ENCODE results near the gene PANK4.

Gene PANK4

DNA sequence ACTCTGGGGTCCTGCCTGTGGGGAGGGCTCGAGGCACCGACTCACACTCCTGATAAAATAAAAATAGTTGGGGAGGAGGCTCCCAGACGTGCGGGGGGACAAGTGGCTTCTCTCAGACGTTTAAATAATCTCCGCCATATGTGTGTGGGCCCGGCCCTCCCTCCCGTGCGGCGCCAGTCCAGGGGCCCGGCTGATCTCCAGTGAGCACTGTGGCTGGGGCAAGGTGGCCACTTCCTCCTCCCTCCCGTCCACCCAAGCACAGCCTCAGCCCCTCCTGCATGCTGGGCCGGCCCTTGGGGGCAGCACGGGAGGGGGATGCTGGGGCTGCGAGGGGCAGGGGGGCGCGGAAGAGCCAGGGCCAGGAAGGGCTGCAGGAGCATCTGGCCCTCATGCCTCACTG, 54.3 kb downstream of the PANK4 start:
- DNase-seq: no peak
- H3K9me3 Mint-ChIP-seq: no peaks in the 10 kb centered on the region
- H3K4me3 Mint-ChIP-seq: no peak overlapping the region
- H3K27me3 Mint-ChIP-seq: peaks cover 8% of the 10 kb centered on the region
- H3K36me3 Mint-ChIP-seq (ENCODE audit: low read depth): no peaks in the 10 kb centered on the region
- no peaks in the 10 kb centered on the region for H3K4me1 Mint-ChIP-seq (ENCODE audit: low read depth)
- H3K27ac Mint-ChIP-seq: no peak overlapping the region

DNA sequence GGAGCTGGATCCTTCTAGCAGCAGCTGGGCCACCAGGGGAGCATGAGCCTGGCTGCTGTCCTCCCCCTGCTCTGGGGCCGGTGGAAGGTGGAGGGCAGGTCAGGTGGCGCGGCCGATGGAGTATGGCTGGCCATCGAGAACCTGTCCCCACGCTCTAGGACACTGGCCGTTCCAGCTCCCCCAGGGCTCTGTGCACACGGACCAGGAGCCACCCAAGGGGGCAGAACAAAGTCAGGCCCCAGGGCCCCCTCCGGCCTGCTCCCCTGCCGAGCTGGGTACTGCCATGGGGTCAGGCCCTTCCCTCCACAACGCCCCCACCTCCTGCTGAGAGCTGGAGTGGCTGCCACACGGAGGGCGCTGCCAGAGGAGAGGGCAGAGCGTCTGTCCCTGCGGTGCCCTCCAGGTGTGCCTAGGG, 54.8 kb downstream of the PANK4 start:
- Mint-ChIP-seq H3K27me3 (peaks cover 9% of the 10 kb centered on the region), H3K36me3 (ENCODE audit: low read depth) (no peaks in the 10 kb centered on the region), H3K4me1 (ENCODE audit: low read depth) (peaks cover under 1% of the 10 kb centered on the region), H3K4me3 (no peak overlapping the region), H3K9me3 (no peaks in the 10 kb centered on the region), H3K27ac (no peak overlapping the region)
- DNase-seq: no peak

DNA sequence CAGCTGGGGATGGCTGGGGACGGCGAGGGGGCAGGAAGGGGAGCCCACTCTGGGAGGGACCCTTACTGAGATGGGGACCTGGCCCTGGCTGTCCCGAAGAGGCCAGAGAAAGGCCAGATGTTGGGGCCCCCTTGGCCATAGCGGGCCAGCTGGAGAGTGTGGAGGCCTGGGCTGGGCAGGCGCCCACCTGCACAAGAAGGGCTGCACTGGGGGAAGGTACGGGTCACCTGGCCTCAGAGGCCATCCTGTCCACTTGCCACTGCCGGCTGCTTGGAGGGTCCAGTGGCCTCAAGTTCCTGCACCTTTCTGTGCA, 55.3 kb downstream of the PANK4 start:
- H3K27ac Mint-ChIP-seq: no peak overlapping the region
- peaks cover 1% of the 10 kb centered on the region for H3K4me1 Mint-ChIP-seq (ENCODE audit: low read depth)
- DNase-seq: no peak
- peaks cover 11% of the 10 kb centered on the region for H3K27me3 Mint-ChIP-seq
- H3K36me3 Mint-ChIP-seq (ENCODE audit: low read depth): no peaks in the 10 kb centered on the region
- no peaks in the 10 kb centered on the region for H3K9me3 Mint-ChIP-seq
- H3K4me3 Mint-ChIP-seq: no peak overlapping the region

DNA sequence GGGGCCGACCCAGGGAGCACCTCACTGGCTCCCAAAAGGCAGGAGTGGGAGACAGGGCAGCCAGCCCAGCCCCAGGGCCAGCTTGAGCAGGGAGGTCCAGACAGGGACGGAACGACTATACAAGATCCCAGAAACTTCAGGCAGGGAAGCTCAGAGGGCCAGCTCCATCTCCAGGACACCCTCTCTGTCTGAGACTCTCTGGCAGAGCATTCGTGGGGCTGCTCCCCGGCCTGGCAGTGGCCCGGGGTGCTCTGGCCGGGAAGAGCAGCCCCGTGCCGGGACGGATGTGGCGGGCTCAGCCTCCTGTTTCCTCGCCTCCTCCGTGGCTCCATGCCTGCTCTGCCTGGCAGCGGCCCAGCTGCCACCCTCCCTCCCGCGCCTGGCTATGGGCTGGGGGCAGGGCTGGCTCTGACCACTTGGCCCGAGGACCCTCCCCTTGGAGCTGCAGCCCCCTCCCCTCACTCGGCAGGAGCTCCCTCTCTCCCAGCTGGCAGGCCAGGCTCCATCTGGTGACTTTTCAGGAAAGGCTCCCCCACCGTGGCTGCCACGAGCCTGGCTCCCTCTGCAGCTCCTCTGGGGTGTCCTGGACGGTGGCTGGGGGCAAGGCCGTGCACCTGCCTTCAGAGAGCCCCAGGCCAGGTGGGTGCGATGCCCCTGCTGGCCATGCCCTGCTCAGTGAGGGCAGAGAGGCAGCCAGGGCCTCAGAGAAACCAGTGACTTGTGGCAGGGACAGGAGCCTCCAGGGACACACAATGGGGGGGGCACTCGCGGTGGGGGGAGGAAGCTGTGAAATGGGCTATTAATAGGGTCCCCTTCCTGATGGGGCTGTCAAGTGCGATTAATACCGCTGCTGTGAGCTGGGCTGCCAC, 55.9 kb downstream of the PANK4 start:
- DNase-seq: no peak
- Mint-ChIP-seq H3K27ac (no peak overlapping the region), H3K9me3 (no peaks in the 10 kb centered on the region), H3K4me3 (no peak overlapping the region), H3K4me1 (ENCODE audit: low read depth) (peaks cover 1% of the 10 kb centered on the region), H3K27me3 (peaks cover 11% of the 10 kb centered on the region), H3K36me3 (ENCODE audit: low read depth) (no peaks in the 10 kb centered on the region)

DNA sequence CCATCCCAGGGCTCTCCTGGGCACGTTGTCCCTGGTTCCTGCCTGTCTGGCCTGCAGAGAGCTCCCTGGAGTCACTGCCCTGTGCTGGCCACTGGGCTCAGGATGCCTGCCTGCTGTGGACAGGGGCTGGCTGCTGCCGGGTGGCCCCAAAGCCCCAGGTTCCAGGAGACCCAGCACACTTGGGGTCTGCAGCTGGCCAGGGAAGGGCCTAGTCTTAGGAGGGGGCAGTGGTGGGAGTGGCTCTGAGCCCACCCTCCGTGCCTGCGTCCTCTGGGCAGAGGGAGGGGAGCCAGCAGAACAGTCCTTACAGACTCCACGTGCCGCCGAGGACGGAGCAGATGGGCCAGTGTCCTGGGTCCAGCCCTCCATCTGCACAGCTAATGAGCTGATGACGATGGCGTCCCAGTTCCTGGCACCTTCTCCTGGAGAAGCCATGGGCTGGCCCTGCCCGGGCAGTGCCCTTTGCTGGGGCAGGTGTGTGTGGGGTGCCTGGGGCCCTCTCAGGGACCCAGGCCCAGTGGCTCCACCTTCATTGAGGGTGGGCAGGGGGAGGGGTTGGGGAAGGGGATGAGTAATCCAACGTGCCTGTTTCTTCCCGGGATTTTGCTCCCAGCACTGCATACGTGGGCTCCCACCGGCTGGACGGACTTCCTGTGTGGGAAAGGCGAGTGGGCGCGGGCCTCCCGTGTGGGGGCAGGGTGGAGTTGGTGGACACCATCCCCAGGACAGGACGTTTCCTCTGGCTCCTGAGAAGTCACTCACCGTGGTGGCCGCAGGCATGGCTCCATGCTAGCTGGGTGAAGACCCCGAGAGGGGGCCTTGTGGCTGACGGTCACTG, 57.1 kb downstream of the PANK4 start:
- Mint-ChIP-seq H3K27ac (no peak overlapping the region), H3K36me3 (ENCODE audit: low read depth) (no peaks in the 10 kb centered on the region), H3K4me3 (no peak overlapping the region), H3K27me3 (peaks cover 18% of the 10 kb centered on the region), H3K4me1 (ENCODE audit: low read depth) (peaks cover 1% of the 10 kb centered on the region), H3K9me3 (no peaks in the 10 kb centered on the region)
- DNase-seq: no peak

DNA sequence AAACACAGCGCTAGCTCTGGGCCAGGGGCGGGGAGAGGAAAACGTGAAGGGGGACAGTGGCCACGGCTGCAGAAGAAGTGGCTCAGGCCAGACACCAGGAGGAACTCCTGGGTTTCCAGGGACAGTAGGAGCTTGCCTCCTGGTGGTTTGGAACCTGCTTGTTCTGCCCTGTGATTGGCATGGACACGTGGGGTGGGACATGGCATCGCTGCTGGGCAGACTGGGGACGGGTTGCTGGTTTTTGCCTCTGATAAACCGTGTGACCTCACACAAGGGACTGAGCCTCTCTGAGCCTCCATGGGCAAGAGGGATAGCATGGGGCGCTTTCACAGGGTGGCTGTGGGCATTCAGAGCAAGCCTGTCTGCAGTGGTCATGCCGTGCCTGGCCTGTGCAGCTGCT, 57.9 kb downstream of the PANK4 start:
- H3K4me1 Mint-ChIP-seq (ENCODE audit: low read depth): peaks cover 1% of the 10 kb centered on the region
- peaks cover 20% of the 10 kb centered on the region for H3K27me3 Mint-ChIP-seq
- no peak for DNase-seq
- H3K4me3 Mint-ChIP-seq: no peak overlapping the region
- H3K9me3 Mint-ChIP-seq: no peaks in the 10 kb centered on the region
- no peak overlapping the region for H3K27ac Mint-ChIP-seq
- no peaks in the 10 kb centered on the region for H3K36me3 Mint-ChIP-seq (ENCODE audit: low read depth)

DNA sequence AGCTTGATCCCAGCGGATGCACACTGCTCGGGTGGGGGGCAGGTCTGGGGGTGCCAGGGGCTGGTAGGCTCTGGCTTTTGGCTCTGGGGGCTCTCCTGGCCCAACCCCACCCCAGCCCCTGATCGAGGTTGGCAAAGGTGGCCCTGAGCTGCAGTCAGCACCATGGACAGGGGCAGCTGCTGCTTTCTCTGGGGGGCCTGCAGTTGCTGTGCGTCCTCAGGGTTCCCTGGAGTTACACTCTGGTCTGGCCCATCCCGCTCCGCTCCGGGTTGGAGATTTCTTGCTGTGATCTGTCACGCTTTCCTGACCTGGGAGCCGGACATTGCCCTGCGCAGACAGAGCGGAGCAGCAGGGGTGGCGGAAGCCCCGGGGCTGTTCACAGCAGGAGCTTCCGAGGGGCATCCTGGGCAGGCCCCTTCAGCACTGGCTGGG, 58.3 kb downstream of the PANK4 start:
- no peak overlapping the region for H3K4me3 Mint-ChIP-seq
- H3K27ac Mint-ChIP-seq: no peak overlapping the region
- no peaks in the 10 kb centered on the region for H3K9me3 Mint-ChIP-seq
- H3K27me3 Mint-ChIP-seq: peaks cover 21% of the 10 kb centered on the region
- no peaks in the 10 kb centered on the region for H3K36me3 Mint-ChIP-seq (ENCODE audit: low read depth)
- DNase-seq: peak; percentile 61
- H3K4me1 Mint-ChIP-seq (ENCODE audit: low read depth): peaks cover 1% of the 10 kb centered on the region

DNA sequence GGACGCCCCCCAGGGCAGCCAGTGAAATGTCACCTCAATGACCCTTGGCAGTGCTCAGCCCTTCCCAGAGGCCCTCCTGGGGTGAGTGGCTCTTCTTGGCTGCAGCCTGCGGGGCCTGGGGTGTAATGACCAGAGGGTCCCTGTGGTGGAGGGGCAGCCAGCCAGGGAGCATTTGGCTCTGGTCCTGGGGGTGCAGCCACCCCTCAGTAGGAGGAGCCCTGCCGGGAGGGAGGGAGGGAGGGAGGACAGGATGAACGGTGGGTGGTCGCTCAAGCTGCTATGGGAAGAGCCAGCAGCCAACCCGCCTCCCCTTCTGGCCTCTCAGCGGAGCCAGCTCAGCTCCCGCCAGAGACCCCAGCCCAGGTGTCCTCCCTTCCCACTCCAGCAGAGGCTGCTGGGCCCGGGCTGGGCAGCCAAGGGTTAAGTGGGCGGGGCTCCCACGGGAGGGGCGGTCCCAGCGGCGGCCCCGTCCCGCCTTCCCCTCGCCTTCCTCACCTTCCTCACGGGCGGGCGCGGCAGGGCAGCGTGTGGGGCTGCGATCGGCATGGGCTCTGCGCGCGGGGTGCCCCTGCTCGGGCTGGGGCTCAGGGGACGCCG, 59.3 kb downstream of the PANK4 start:
- H3K4me1 Mint-ChIP-seq (ENCODE audit: low read depth): peaks cover 1% of the 10 kb centered on the region
- no peak overlapping the region for H3K4me3 Mint-ChIP-seq
- peaks cover 26% of the 10 kb centered on the region for H3K27me3 Mint-ChIP-seq

DNA sequence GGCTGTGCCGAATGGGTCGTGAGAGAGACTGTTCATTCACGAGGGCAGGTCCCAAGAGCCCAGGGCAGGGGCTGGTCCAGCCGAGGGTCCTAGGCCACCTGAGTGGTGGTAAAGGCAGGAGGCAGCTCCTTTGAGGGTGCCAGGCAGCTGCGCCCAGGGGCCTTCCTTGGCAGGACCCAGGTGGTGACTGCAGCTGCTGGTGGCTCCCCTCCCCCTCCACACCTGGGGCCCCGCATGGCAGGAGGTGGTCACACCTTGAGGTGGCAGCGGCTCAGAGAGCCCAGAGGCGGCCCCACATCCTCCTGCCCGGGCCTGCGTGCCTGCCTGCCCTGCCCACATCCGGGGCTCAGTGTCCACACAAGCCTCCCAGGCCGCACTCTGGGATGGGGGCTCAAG, 60.1 kb downstream of the PANK4 start:
- peaks cover 1% of the 10 kb centered on the region for H3K4me1 Mint-ChIP-seq (ENCODE audit: low read depth)
- DNase-seq: no peak
- peaks cover 26% of the 10 kb centered on the region for H3K27me3 Mint-ChIP-seq
- H3K36me3 Mint-ChIP-seq (ENCODE audit: low read depth): no peaks in the 10 kb centered on the region
- no peak overlapping the region for H3K27ac Mint-ChIP-seq
- H3K4me3 Mint-ChIP-seq: no peak overlapping the region
- no peaks in the 10 kb centered on the region for H3K9me3 Mint-ChIP-seq

More for the DNA sequence above, 59.3 kb downstream of the PANK4 start:
- peak; percentile 54 for DNase-seq
- H3K27ac Mint-ChIP-seq: no peak overlapping the region
- no peaks in the 10 kb centered on the region for H3K36me3 Mint-ChIP-seq (ENCODE audit: low read depth)
- H3K9me3 Mint-ChIP-seq: no peaks in the 10 kb centered on the region

DNA sequence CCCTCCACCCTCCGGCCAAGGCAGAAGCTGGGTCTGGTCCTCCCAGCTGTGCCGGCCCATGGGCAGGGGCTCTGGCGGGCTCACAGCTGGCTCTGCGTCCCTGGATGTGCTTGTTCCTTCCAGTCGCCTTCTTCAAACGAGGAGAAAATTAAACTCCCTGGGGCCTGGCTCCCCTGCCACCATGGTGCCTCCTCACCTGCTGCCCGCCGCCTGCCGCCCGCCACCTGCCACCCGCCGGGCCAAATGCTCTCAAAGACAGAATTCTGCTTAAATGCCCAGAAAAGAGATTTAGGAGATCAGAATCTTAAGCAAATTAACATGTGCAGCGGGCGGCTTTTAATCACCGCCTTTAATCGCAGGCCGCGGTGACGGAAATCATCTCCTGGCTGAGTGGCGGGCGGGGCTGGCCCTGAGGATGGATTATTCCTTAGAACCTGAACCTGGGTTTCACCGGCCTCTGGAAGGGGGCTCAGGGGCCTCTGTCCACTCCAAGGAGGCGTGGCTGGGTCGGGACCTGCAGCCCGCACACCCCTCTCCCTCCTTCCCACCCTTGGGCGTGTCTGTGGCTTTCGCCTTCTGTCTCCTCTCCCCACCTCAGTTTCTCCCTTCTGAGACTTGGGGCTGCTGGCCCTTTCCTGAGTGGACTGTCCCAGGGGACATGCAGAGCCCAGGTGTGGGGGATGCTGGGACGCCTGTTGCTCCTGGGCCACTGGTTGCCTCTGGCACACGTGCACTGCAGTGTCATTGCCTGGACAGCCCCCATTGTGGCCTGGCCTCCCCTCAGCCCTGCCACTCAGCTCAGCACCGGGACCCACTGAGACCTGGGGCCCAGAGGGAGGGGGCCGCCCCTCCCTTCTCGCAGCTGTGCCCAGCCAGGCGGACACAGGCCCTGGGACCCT, 60.8 kb downstream of the PANK4 start:
- no peak for DNase-seq
- peaks cover 1% of the 10 kb centered on the region for H3K4me1 Mint-ChIP-seq (ENCODE audit: low read depth)
- peaks cover 26% of the 10 kb centered on the region for H3K27me3 Mint-ChIP-seq
- H3K27ac Mint-ChIP-seq: no peak overlapping the region
- no peak overlapping the region for H3K4me3 Mint-ChIP-seq
- H3K9me3 Mint-ChIP-seq: no peaks in the 10 kb centered on the region
- no peaks in the 10 kb centered on the region for H3K36me3 Mint-ChIP-seq (ENCODE audit: low read depth)

DNA sequence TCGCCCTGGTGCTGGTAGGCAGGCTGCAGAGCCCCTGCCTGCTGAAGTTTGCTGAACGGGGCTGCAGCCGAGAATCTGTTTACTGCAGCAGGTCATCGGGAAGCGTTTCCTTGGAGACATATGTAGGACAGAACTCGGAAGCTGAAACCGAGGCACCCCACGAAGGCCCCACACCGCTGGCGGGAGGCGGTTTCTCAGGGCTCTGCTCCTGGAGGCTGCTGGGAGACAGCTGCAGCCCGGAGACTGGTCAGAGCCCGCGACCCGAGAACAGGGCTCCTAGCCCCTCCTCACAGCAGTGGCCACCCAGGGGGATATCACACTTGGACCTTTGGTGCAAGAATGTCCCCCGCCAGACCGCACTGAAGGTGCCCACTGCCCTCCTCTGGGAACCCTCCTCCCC, 63.0 kb downstream of the PANK4 start:
- Mint-ChIP-seq H3K36me3 (ENCODE audit: low read depth) (no peaks in the 10 kb centered on the region), H3K4me1 (ENCODE audit: low read depth) (peaks cover 1% of the 10 kb centered on the region), H3K9me3 (no peaks in the 10 kb centered on the region)

DNA sequence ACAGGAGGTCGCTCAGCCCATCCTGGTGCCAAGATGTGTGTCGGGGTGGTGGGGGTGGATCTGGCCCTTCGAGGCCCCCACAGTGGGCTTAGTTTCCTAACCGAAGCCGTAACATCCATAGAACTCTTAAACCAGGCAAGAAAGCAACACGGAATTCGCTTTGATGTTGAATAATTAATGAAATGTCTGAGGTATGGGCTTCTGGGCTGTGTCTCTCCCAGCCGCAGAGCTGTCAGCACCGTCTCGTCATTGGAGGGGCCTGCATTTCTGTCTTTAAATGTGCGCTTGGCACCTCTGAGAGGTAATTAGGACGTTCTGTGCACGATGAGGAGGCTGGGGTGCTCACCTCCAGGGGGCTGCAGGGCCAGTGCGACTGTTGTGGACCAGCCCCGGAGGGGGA, 63.6 kb downstream of the PANK4 start:
- Mint-ChIP-seq H3K4me3 (no peak overlapping the region), H3K4me1 (ENCODE audit: low read depth) (peaks cover 1% of the 10 kb centered on the region), H3K27me3 (peaks cover 18% of the 10 kb centered on the region), H3K9me3 (no peaks in the 10 kb centered on the region), H3K36me3 (ENCODE audit: low read depth) (no peaks in the 10 kb centered on the region), H3K27ac (no peak overlapping the region)
- DNase-seq: no peak

More for the DNA sequence above, 63.0 kb downstream of the PANK4 start:
- no peak for DNase-seq
- peaks cover 21% of the 10 kb centered on the region for H3K27me3 Mint-ChIP-seq
- no peak overlapping the region for H3K4me3 Mint-ChIP-seq
- no peak overlapping the region for H3K27ac Mint-ChIP-seq

DNA sequence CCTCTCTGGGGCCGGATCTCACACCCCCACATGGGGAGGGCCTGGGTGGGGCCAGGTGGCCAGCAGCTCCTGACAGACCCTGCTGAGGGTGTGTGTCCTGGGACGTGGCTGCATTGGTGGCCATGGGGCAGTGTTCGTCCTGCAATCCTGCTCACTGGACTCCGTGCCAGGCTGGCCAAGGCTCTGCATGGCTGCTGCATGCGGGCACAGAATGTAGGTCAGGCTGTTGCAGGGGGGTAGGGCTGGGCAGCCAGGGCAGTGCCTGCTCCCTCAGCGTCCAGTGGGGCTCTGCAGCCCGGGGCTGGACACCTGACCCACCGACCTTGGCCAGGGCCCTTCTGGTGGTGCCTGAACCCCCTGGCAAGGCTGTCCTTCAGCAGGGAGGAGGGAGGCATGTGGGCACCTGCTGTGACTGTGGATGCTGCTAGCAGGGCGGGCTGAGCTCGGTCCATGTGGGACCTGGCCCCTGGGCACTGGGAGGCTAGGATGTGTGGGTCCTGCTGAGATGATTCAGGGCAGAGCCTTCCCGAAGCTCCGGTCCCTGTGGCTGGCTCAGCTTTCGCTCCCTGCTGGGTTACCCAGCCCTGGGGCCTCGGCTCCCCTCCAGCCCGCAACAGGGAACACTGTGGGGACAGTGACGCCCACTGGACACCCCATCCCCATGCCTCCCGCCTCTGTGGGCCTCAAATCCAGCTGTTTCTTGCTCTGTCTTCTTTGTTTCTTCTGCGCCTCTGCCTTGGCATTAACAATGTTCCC, 65.2 kb downstream of the PANK4 start:
- Mint-ChIP-seq H3K36me3 (ENCODE audit: low read depth) (no peaks in the 10 kb centered on the region), H3K27ac (no peak overlapping the region), H3K4me1 (ENCODE audit: low read depth) (no peaks in the 10 kb centered on the region), H3K27me3 (peaks cover 15% of the 10 kb centered on the region), H3K4me3 (no peak overlapping the region), H3K9me3 (no peaks in the 10 kb centered on the region)
- DNase-seq: no peak
